ENCODE results near the gene DPF3. TPM values are rescaled to one million over a fixed set of nuclear protein-coding genes. Genes with fewer than 3 reads are reported as not detected.

DPF3 gene
- total RNA-seq, 2 donors from 2014 or later = 0.19 to 0.93 TPM

DNA sequence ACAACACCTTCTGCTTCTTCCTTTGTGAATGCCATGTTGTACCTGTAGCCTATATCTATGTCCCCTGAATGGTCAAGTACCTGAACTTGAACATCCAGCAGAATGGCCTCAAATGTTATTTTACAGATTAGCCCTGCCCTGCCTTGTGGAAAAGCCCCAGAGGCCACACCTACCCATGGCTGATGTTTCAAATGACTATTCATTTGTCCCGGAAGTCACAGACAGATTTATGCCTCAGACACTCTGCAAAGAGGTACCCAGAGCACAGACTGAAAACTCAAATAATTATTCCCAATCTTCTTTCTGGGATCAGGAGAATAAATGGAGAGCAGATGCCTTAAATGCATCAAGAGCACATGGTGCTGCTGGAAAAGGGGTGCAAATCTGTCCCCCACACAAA, 13.0 kb upstream of the DPF3 start:
- intact Hi-C loops (cut with DNase I) = loop anchor here in 1 of 2 donors (5.0 kb wide), 1 partner anchor 390 kb away; no protein-coding TSS in a partner anchor
- DNase-seq (ENCODE audit: low spot score) = no peak

DNA sequence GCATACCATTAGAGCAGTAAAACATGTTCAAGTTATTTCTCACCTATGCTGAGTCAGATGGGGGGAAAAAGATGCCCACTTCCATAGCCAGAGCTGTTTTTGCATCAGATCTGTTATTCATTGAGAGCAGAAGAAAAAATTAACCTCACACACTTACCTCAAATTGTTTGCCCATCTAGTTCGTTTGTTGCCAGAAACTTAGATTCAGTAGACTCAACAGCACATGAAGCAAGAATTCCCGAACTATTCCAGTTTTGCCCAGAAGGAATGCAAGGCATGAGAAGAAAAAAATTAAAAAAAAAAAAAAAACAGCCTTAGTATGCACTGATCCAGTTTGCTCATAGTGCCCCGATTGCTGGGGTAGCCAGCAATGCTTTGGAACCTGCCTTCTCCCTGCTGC, 12.4 kb upstream of the DPF3 start:
- intact Hi-C loops (cut with DNase I) = loop anchor here in 1 of 2 donors (5.0 kb wide), 1 partner anchor 389 kb away; no protein-coding TSS in a partner anchor
- DNase-seq (ENCODE audit: low spot score) = no peak

DNA sequence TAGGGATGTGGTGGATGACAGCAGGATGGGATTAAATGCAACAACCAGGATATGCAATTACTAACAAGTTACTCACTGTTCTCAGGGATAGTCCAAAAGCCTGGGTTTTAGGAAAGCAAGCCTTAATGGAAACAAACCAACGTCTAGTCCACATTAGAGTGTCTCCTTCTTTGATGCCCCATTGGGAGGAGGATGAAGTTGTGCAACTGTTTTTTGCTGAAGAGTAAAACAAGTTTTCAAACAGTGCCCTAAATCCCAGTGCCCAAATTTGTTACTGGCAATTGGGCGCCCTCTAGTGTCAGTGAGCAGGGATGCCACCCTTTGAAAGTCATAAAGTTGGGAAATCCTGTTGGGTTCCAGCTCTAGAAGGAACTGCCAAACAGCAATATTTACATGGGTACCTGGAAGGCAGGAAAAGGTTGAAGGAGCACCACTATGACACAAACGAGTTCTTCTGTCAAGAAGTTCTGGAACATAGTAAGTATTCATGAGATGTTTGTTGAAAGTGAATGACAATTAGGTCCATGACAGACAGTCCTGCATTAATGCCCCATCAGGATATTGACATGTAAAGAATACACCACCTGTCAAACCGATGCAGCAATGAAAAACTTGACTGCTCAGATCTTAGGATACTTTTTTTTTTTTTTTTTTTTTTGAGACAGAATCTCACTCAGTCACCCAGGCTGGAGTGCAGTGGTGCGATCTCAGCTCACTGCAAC, 11.1 kb upstream of the DPF3 start:
- DNase-seq (ENCODE audit: low spot score) = no peak
- intact Hi-C loops (cut with DNase I) = loop anchor here (5.0 kb wide), 1 partner anchor 388 kb away; no protein-coding TSS in a partner anchor

DNA sequence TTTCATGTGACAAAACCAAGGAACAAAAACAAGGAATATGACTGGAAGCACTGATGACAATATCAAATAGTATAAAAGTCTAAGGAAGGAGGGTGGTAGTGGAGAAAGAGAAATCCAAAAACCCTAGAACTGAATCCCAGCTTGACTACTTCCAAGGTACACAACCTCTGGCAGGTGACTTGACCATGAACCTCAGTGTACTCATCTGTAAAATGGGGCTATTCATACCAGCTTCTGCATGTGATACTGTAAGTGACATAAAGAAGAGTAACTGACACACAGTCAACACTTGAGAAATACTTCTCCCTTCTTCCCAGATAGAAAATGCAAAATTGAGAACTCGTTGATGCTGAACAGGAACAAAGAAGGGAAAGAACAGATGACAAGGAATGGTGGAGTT, 10.3 kb upstream of the DPF3 start:
- intact Hi-C loops (cut with DNase I) = loop anchor here in 1 of 2 donors (5.0 kb wide), 1 partner anchor 387 kb away; no protein-coding TSS in a partner anchor
- DNase-seq (ENCODE audit: low spot score) = no peak

DNA sequence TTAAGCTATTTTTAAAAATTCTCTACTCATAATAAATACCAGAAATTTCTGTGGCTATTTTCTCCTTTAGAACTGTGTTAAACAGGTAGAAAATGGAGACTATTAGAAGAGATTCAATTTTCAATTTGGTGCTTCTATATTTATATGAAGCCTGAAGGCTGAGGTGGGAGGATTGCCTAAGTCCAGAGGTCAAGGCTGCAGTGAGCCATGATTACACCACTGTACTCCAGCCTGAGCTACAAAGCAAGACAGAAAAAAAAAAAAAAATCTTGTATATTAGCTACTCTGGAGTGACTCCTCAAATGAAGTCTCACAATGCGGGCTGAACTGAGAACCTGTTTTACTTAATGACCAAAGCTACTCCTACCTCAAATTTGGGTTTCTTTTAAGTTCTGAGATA, 9.8 kb upstream of the DPF3 start:
- intact Hi-C loops (cut with DNase I) = loop anchor here in 1 of 2 donors (5.0 kb wide), 1 partner anchor 386 kb away; no protein-coding TSS in a partner anchor
- DNase-seq (ENCODE audit: low spot score) = no peak

DNA sequence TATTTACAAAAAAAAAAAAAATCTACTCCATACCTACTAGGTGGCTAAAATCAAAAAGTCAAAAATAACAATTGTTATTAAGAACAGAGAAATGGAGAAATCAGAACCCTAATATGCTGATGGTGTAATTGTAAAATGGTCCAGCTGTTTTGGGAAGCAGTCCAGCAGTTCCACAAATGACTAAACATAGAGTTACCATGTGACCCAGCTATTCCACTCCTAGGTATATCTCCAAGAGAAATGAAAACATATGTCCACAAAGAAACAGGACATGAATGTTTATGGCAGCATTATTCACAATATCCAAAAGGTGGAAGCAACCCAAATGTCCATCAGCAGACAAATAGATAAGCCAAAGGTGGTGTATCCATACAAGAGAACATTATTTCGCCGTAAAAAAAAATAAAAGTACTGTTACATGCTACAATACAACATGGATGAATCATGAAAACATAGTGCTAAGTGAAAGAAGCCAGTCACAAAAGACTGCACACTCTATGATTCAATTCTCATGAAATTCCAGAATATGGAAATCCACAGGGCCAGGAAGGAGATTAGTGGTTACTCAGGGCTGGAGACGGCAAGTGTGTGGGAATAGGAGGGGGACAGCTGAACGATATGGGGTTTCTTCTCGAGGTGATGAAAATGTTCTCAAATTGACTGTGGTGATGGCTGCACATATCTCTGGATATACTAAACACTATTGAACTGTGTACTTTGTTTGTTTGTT, 9.1 kb upstream of the DPF3 start:
- no peak for DNase-seq (ENCODE audit: low spot score)
- intact Hi-C loops (cut with DNase I) = loop anchor here in 1 of 2 donors (5.0 kb wide), 1 partner anchor 386 kb away; no protein-coding TSS in a partner anchor

DNA sequence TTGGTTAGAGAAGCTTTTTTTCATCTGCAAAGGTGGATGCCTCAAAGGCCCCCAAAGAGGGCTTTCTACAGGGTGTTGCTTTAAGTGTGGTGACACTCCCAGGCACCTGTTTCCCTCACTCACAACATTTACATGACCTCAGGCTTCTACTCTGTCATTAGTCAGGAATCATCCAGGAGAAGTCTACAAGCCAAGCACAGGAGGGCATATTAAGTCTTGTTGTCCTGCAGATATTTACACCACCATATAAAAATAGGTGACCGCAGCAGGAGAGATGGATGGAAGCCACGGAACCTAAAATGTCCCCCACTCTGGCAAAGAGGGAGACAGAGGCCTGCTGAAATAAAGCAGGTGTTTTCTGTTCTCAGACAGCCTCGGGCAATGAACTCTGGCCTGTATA, 7.5 kb upstream of the DPF3 start:
- no peak for DNase-seq (ENCODE audit: low spot score)
- intact Hi-C loops (cut with DNase I) = loop anchor here in 1 of 2 donors (5.0 kb wide), 1 partner anchor 384 kb away; no protein-coding TSS in a partner anchor

DNA sequence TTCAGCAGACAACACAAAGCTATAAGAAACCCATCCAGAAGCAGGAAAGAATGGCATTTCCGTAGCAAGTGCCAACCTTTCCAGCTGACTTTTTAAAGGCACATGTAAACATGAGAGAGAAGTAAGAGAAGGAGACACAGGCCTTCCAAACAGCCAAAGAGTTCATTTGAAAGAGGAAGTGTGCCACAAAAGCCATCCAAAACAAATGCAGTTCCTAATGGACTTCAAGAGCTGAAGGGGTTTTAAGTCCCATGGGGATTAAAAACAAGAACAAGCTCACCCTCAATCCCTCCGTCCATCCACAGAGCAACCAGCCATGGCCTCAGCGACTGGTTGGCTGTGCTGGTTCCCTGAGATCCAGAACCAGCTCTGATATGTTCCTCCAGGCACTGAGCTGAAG, 4.5 kb upstream of the DPF3 start:
- intact Hi-C loops (cut with DNase I) = no loop called here
- no peak for DNase-seq (ENCODE audit: low spot score)

DNA sequence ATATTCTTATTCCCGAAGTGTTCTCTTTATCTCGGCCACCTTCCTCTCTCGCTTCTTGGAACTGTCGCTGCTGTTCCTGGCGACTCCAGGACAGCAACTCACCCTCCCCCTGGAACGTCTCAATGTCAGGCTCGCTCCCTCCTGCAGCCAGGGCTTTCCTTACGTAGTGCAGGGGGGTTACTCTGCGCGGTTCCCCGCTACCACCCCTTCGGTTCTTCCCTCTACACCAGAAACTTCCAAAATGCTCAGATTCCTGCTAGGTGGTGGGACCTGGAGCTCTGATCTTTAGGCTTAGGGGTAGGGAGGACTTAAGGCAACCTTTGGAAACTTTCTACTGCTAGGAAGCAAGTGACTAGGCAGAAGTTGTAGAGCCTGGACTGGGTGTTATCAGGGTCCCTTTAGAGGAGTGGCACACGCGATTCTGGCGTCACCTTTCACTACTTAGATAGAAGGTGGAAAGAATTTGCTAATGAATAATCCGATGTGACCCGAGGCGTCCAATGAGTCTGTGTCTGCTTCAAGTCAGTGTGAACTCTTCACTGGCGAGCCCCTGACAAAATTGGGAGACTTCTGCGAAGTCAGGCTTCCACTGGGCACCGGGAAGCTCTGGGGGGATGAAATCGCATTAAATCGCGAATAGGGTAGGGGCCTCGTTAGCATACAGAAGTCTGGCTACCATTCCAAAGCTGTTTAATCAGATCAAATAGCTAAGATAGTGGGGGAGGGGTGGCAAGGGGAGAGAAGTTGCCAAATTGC, 900 bp upstream of the DPF3 start:
- DNase-seq (ENCODE audit: low spot score) = no peak
- intact Hi-C loops (cut with DNase I) = no loop called here

DNA sequence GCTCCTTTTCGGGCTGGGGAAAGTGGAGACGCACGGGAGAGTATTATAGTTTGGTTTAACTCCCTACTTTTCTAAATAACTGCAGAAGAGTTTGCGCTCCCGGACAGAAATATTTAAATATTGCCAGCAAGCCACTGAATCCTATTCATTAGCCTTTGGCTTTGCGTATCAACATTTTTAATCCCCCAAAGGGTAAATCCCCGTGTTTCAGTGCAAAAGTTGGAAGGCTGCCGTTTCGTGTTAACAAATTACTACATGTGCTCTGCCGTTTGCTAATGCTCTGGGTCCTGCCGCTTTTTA, 372 bp upstream of the DPF3 start:
- no peak for DNase-seq (ENCODE audit: low spot score)
- intact Hi-C loops (cut with DNase I) = no loop called here

DNA sequence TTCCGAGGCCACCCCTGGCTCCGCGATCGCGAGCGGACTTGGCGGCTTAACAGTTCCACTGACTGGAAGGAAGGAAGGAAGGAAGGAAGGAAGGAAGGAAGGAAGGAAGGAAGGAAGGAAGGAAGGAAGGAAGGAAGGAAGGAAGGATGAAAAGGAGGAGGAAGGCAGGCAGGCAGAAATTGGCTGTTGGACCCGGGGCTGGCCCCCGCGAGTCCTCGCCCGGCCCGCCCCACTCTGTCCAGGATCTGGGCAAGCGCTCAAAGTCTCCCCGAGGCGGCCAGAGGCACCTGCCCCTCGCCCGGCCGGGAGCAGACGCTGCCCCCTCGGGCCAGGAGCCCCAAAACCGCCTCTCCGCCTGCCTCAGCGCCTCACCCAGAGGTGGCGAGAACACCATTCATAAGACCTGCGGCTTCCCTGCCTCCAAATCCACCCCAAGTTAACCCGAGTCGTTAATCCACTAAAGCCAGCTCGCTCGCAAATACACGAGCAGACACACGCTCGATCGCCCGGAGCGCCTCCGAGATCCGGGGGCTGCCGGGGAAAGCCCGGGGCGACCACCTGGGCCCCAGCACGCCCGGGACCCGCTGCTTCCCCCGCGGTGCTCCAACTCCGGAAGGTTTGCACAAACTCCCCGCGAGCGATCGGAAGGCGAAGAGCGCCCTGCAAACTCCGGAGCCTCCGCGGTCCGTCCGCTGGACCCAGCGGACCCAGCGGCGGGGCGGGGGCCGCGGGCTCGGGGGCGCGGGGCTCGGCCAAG, 844 bp downstream of the DPF3 start:
- intact Hi-C loops (cut with DNase I) = no loop called here
- no peak for DNase-seq (ENCODE audit: low spot score)

DNA sequence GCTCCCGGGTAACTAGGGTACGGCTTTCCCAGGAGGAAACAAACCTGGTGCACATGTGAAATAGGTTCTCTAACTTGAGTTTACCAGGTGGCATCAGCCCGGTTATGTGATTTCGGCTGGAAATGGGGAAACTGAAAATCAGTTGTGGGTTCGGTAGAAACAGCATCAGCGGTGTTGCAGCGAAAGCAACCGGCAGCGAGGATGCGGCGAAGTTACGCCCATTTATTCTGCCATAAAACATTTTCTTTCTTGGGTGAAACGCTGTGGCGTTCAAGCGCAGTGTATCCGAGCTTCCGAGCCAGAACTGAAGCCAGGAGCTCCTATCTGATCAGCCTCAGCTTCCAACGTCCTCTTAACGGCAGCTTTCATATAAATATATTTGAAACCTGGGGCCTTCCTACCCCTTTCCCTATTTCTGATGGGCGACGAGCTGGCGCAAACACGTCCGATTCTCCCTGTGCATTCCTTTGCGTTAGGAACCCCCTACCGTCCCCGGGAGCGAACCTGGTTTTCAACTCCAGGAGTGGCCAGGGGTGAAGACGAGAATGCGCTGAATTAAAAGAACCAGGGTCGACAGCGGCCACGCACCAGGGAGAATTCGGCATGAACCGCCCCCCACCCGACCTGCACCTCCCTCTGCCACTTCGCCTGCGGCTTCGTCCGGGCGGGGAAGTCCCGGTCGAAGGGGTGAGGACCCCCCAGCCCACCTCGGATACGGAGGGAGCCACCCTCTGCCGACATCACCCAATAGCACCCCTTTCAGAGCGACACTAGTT, 1.6 kb downstream of the DPF3 start:
- no peak for DNase-seq (ENCODE audit: low spot score)
- intact Hi-C loops (cut with DNase I) = no loop called here

DNA sequence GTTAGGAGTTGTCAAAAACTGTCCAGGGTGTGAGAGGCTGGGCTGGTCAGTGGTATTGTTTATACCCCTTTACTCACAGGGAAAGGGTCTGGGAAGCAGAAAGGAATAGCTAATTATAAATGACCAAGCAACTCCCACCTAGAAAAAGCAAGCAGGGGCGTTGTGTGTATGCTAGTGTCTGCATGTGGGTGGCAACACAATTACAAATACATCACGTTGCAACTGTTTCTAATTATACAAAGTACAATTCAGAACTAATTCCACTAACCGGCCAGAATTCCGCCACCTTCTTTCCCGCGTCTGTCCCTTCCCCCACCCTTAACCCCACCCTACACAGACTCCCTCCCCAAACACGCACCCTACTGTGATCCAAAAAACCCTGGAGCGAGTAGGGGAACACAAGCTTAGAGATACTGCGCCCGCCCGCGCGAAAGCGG, 2.2 kb downstream of the DPF3 start:
- intact Hi-C loops (cut with DNase I) = no loop called here
- DNase-seq (ENCODE audit: low spot score) = no peak

DNA sequence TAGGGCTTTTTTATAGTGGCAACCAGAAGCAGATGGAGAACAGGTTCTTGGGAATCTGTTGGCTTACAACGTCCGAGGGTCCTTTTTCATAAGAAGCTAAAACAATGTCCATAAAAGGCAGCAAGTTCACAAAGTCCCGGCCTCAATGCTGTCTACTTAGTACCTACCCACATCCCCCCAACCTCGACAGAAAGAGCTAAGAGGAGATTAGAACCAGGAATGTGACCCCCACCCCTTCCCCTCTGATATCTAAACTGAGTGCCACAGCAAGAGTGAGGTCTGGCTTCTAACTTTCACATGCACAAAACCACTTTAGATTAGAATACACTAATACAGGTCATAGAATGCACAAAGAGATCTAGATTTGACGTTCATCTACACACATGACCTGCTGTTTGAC, 4.5 kb downstream of the DPF3 start:
- DNase-seq (ENCODE audit: low spot score) = no peak
- intact Hi-C loops (cut with DNase I) = no loop called here

DNA sequence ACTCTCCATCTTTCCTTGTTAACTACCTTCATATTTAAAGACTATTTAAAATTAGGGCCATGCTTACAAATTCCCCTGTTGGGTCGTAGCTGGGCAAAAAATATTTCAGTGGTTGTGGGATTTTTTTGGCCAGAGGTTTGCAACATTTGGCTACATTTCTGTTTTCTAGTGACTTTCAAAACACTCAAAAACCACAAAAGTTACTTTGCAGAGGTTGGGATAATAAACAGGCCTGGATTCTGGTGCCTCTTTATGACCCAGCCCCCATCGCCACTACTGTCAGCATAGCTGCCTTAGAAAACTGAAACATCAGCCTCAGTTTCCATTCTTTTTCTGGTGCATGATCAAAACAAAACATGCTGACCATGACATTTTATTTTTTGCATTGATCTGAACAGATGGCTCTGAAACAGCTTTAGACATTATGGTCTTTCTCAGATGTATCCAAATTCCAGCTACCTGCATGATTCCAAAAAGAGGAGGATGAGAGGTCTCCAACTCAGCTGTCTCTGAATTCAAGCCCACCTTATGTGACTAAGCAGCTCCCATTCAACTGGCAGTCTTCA, 5.2 kb downstream of the DPF3 start:
- intact Hi-C loops (cut with DNase I) = no loop called here
- no peak for DNase-seq (ENCODE audit: low spot score)

DNA sequence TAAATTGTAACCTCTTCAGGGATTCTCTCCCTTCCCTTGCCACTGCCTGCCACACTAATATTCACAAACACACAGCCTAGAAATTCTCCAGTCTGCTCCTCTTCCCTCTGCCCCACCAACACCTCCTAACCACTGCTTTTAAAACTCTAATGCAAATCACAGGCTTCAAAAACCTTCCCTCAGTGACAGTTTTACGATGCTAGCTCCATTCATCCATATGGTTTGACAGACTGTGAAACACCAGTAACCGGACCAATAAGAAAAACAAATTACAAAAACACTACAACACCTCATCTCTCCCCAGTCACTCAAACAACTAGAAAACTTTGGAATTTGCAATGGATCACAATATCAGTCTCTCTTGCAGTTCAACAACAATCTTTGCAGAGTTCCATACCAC, 5.7 kb downstream of the DPF3 start:
- intact Hi-C loops (cut with DNase I) = no loop called here

DNA sequence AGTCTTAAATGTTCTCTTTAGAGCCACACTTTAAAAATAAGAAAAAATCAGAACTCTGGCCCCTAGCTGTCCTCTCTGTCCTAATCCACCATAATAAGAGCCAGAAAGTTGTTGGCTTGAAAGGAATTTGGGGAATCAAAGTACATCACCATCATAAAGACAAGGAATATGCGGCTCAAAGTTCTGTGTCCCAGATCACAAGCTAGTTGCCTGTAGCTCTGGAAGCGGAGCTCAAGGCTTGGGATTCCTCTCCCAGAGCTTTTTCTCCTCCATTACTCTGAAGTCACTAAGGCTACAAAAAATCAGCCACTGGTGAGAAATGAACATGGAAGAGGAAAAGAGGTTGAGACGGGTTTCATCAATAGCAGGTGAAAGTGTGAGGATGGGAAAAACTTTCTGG, 6.4 kb downstream of the DPF3 start:
- no peak for DNase-seq (ENCODE audit: low spot score)
- intact Hi-C loops (cut with DNase I) = no loop called here

More for the DNA sequence above, 5.7 kb downstream of the DPF3 start:
- no peak for DNase-seq (ENCODE audit: low spot score)

DNA sequence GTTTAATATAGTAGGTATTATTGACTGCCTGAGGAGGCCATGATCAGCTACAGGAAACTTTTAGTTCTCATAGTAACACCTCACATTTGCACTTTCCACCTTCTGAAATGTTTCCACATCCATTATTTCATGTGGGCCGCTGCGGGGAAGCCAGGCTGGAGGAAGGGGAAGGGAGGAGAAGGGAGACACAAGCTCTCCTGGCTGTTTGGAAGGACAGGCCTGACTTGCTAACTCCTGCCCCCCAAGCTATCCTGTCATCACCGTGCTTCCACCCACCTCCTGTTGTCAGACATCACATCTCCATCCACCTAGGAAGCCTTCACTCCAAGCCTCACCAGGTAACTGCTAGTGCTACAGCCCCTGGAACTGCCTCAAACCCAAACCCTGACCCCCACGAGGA, 9.5 kb downstream of the DPF3 start:
- intact Hi-C loops (cut with DNase I) = no loop called here
- DNase-seq (ENCODE audit: low spot score) = no peak

Measured in posterior vena cava (tissue), 2 donors.